ENCODE results near the gene GAPDHS.

Gene GAPDHS

DNA sequence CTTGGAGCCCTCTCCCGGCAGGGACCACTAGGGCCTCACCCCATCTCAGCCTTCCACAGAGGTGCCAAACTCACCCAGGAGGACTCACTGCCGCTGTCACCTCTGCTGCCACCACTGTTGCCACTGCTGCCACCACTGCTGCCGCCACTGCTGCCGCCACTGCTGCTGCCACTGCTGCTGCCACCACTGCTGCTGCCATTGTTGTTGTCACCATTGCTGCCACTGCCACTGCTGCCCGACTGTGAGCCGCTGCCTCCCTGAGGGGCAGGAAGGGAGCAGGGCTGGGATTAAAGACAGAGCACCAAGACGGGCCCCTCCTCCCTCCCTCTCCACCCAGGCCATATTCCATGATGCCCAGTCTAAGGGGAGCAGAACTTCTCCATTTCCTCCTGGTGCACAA, 21.9 kb upstream of the GAPDHS start:
- DNase-seq: no peak

DNA sequence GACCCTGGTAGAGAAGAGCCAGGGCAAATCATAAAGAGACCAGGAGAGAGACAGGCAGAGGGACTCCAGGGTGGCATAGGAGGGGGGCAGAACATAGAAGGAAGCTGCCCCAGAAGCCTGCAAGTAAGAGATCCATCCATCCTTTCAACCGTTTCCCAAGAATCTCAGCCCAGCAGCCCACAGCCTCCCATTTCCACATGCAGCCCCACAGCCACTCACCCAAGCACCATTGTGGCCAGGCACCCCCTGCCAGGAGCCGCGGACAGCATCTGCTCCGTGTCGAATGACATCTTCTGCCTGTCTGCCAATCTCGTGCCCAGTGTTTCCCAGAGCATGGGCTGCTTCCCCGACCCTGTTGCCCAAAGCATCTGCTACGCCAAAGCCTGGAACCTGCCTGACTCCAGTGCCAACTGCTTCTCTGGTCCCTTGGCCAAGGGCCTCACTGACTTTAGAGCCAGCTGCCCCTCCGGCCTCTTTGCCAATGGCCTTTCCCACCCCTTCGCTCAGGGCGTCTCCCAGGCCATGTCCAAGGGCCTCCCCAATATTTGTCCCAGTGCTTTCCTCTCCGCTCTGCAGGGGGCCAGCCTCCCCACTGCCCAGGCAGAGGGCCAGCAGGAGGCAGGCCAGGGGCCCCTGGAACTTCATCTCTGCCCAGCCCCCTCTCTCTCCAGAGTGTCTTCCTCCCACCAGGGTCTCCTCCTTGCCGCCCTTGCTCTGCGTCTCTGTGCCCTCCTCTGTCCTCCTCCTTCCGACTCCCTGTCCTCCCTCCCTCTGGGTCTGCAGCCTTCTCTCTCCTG, 20.2 kb upstream of the GAPDHS start:
- no peak for DNase-seq

DNA sequence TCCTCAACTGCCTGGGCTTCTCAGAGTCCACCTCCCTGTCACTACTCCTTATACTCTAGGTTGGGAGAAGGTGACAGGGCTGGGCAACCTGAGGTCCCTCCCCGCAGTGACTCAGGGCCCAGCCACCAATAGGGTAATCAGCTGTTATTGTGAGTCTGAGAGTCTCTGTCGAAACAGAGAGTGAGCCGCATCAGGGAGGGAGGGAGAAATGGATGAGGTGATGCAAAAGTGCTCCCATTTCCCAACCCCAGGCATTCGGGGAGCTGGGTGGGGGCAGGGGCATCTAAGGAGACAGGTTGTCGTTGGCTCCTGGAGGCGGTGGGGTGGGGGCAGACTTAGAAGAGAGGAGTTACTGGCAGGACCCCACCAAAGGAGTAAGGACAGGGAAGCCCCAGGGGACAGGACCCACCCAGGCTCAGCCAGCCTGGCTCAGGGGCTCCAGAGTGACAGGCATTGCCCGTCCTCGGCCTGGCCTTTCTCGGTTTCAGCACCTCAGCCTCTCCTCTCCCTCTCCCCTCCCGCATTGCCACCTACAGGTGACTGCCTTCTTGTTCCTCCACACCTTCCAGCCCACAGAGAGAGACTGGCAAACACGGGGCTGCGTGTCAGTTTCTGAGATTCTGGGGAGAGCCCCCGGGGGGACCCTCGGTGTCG, 19.5 kb upstream of the GAPDHS start, which contains the start of gene DMKN:
Gene DMKN, minus strand, starts transcription at position 22 of the 654 bp plus-strand sequence. CDS start 174 bp downstream, outside the sequence.
- no peak for DNase-seq

DNA sequence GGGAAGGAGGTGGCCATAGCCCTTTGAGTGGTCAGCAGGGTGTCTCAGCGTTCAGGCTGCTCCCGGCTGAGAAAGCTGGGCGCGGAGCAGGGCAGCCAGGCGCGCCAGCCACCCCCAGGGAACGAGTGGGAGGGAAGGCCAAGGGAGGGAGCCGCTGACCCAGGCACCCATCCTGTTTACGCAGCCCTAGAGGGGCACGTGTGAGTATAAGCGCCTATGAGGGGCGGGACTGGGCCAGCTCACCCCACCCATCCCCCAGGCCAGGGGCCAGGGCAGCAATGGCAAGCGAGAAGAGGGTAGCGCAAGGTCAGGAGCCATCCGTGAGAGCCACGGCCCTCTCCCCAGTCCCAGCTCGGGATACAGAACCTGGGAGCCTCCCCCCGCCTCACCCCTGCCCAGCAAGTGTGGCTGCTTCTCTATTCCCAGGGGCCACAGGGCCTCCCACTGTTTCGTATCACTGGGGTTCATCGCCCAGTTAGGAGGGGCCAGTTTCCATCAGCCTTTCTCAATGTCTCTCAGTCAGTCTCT, 18.9 kb upstream of the GAPDHS start:
- no peak for DNase-seq

DNA sequence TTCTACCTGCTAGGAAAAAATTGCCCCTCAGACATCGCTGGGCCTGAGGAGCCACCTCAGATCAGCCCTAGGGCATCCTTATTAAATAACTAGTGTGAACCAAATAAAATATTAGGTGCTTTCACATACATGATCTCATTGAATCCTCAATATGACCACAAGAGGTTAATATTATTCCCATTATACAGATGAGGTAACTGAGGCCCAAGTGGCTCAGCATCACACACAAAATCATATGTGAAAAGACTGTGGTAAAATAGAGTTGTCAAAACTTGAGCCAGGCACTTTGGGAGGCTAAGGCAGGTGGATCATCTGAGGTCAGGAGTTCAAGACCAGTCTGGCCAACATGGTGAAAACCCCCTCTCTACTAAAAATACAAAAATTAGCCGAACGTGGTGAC, 16.9 kb upstream of the GAPDHS start:
- no peak for DNase-seq

DNA sequence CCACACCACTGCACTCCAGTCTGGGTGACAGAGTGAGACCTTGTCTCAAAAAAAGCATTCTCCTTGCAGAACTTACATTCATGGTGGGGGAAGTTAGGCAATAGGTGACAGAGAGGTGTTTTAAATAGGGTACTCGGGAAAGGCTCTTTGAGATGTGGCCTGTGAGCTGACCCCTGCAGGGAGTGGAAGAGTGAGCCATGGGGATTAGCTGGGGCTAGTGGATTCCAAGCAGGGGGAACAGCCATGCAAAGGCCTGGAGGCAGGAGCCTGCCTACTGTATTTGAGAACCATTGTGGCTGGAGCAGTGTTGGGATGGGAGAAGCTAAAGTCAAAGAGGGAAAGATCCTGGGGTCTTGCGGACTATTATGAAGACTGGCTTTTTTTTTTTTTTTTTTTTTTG, 15.9 kb upstream of the GAPDHS start:
- no peak for DNase-seq

DNA sequence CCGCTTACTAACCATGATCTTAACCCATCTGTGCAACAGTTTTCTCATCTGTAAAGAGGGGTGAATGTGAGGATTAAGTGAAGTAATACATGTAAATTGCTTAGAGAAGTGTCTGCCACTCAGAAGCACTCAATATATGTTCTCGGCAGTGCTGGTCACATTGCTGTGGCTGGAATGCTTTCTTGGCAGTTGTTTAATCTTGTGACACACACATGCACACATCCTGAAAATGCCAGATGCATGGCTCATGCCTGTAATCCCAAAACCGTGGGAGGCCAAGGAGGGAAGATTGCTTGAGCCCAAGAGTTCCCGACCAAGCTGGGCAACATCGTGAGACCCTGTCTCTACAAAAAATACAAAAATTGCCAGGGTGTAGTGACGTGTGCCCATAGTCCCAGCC, 14.9 kb upstream of the GAPDHS start:
- no peak for DNase-seq

DNA sequence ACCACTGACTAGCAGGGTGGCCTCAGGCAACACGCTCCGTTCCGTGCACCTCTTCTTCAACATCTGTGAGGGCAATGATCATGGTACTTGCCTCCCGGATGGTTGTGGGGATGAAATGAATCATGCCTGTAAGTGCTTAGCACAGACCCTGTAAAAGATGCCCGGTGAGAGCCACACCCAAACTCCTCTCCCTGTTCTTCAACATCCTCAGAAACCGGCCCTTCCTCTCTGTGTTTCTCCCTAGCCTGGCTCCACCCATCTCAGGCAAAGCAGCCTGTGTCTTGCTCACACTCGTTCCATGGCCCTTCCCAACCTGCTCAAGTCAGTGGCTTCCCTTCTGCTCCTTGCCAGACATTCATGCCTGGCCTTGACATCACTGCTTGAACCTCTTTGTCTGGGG, 14.0 kb upstream of the GAPDHS start:
- no peak for DNase-seq

DNA sequence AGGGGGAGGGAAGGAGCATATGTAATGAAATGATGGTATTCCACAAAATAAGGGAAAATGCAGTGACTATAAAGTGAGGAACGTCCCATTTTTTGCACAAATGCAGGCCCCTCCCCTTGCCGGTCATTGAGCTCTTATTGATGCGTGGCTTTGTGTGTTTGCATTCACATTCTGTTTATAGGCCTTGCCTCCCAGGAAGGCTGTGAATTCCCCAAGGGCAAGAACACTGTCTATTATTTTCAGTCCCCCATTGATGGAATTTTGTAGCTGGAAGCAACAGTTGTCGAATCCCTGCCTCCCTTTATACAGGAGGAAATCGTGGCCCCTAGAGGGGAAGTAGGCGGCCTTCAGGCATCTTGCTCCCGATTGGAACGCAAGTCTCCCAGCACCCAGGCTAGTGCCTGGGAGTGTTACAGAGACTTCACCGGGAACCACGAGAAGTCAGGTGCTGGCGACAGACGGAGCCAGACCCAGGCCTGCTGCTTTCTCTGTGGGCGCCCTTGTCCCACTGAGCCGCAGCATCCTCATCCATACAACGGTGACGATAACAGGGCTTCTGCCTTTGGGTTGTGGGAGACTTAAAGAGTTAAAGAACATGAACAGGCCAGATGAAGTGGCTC, 12.0 kb upstream of the GAPDHS start:
- DNase-seq: no peak

DNA sequence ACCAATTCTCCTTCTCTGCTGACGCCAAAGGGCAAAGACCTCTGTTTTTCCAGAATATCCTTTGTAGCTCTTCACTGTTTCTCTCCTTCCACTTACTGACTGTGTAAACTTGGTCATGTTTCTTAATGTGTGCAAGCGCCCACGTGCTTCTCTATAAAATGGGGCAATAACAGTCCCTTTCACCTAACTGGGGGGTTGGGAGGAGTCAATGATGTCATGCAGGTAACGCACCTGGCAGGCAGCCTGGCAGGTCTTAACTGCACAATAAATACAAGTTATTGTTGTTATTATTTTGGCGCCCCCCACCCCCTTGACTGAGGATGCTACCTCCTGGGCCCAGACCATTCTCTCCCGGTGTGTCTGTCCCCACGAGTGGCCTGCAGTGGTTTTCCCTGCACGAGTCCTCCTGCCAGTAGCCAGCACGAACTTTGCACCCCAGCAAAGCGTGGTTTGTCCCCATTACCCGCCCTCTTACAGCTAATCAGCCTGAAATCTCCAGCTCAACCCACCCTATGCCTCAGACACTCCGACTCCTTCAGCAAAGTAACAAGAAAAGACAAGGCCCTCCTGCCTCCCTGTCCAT, 10.4 kb upstream of the GAPDHS start:
- DNase-seq: no peak

DNA sequence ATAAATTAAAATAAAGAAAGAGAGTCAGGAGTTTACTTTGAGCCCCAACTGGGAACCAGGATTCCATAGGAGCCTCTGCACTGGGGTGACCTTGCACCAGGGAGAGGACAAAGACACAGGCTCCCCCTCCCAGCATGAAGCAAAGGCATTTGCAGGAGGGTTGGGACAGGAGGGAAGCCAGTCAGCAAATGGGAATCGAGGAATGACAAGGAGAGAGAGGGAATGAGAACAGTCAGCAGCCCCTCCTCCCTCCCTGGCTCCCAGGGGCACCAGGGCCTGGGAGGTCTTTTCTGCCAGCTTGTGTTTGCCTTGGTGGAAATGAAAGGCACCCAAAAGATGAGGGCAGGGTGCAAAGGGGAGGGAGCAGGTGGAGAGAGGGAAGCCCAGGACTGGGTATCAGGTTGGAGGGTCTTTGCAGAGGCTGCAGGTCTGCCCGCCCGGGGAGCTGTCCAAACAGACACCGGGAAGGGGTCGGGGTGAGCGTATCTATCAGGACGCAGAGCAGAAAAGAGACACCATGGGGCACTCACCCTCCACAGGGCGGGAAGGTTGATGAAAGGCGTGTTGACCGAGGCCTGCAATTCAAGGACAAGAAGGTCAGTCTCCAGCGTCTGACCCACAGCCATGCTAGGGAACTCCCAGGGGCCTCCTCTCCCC, 8.9 kb upstream of the GAPDHS start:
- no peak for DNase-seq

DNA sequence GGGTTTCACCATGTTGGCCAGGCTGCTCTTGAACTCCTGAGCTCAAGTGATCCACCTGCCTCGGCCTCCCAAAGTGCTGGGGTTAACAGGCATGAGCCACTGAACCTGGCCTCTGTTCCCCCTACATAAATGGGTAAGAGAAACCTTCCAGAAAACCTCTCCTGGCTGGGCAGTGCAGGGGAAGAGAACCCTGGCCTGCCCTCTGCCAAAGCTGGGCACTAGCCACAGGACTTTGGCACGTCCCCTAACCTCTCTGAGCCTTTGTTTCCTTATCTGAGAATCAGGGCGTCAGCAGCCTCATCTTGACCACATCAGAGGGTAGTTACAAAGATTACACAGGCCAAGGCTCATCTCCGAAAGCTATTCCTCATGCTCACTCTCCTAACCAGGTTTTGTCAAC, 7.4 kb upstream of the GAPDHS start:
- DNase-seq: no peak

DNA sequence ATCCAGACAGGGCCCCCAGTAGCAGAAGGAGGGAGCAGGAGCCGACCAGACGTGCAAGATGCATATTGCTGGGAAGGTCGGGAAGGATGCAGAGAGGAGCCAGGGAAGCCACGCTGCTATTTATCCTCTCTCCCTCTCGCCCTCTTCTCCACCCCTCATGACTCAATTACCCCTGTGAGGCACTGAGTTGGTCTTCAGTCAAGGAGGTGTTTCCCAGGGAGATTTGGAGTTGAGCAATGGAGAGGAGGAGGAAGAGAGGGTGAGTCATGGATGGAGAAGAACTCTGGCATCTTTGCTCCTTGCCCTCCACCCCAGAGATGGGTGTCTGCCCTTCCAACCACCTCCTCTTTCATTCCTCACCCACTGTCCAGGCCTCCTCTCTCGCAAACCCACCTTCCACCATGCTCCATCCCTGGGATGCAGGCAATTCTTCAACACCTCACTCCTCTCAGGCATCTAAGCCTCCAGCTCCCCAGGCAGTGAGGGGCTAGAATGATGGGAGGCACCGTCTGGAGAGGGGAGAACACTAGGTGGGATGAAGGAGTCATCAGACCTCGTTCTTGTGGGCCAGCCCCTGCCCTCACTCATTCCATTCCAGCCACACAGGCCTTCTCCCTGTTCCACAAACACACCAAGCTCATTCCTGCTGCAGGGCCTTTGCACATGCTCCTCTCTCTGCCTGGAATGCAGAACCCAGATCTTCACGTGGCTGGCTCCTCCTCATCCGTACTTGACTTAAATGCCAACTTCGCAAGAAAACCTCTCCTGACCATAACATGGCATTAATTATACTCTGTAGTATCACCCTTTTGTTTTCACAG, 4.8 kb upstream of the GAPDHS start, which contains the start of gene SBSN:
Gene SBSN, minus strand, starts transcription at position 94 of the 821 bp plus-strand sequence. Its CDS starts 30 bp downstream, at position 64.
- no peak for DNase-seq

DNA sequence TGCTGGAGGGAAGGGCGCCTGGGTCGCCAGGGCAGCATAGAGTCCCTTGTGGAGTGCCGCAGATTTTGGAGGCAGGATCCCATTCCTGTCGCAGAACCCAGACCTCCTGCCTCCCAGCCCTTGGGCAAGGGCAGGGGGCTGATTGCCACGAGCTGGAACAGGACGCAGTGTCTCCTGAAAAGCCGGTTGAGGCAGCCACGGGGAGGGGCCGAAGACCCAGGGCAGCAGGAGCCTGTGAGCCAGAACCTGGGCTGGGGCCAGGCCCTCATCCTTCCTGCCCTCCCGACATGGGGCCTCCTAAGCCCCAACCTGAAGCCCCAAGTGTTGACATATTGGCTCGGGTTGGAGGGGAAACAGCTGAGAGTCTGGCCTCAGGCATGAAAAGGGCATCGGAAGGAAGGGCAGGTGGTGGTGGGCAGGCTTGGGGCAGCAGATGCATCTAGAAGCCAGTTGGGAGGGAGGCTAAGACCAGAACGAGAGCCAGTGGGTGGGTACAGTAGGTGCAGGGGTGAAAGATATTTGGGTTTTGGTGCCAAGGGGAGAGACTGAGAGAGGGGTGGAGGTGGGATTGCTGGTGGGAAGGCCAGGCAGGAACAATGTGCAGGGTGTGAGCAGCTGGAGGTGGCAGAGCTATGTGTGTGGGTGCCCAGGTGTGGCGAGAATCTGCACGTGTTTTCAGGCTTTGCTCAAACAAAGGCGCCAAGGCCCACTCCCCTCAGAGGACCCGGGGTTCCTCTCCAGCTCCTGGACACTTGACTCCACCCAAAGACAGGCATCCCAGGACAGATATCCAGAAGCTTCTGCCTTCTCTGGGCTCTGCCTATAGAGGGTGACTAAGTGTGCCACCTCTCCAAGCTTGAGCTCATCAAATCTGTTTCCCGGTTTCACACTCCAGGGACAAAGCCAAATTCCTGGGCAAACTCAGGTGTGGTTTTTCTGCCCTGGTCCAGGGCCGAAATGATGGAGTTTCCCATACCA, 3.7 kb upstream of the GAPDHS start:
- DNase-seq: no peak

DNA sequence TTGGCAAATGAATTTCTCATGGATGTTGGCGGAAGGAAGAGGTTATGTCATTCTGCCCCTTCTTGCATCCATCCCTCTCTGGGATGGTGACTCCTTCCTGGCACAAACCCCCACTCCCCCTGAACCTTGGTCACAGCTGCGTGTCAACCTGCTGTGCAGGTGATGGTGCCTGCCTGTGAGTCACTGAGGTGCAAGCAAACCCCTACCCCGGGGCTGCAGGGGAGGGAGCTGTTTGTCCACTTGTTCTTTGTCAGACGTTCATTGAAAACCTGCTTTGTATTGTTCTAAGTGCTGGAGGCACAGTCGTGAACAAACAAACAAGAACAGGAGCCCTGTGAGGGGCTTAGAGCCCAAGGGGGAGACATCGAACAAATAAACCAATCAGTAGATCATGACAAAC, 2.0 kb upstream of the GAPDHS start:
- no peak for DNase-seq

DNA sequence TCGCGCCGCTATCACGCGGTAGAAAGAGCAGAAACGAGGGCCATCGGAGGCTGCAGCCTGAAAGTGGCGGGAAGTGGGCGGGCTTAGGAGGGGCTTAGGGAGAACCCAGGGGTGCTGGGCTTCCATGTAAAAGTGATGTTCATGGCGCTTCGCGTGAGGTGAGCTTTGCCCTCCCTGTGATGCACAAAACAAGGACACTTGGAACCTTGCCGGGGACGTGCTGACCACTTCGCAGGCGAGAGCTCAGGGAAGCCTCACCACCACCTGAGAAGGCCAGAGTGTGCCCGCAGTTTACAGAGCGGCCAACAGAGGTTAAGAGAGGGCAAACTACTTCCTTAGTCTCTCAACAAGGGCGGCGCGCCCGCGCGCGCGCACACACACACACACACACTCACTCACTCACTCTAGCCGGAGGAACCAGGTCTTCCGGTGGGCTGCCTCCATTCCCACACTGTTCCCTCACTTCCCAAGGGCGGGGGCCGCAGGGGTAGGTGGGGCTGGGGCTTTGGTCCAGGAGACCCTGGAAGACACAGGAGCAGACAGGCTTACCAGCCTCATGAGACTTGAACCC, 651 bp downstream of the GAPDHS start:
- DNase-seq: peak; percentile 30 to 36

DNA sequence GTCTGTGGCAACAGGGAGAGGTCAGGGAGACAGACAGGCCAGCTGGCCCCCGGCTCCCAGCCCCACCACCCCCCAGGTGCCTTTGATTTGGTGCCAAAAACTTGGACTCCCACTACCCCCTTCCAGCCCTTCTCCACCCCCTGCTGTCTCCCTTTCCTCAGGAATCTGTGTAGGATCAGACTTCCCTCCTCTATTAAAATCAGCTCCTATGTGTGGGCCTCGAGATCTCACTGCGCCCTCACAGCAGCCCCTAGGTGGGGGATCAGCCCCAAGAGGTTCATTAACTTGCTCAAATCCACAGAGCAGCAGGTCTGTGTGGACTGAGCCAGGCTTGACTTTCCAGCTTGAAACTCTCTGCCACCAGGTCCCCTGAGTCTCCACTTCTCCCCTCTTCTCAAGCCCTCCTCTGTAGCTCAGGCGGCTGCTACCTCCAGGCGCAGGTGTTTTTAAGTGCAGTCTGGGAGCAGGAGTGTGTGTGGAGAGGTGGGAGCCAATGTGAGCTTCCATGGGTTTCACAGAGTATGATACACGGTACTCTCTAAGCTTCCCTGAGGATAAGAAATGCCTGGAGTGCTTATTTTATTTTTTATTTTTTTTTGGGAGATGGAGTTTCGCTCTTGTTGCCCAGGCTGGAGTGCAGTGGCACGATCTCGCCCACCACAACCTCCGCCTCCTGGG, 1.7 kb downstream of the GAPDHS start:
- DNase-seq: no peak

DNA sequence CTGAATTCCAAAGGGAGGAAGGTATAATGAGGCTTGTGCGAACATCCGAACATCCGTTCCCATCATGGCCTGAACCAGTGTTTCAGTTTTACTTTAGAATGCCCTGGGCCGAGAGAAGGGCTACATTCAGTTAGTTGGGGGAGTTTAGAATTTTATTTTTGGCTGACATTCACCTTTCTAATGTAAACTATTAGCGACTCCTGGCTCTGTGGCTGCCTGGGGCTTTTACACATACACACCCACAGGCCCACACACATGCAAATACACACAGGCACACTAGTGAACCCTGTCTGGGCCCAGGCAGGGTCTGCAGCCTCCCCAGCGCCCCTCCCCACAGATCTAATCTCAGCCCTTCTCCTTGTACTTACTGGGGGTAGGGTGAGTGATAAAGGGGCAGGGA, 6.1 kb downstream of the GAPDHS start:
- DNase-seq: no peak

DNA sequence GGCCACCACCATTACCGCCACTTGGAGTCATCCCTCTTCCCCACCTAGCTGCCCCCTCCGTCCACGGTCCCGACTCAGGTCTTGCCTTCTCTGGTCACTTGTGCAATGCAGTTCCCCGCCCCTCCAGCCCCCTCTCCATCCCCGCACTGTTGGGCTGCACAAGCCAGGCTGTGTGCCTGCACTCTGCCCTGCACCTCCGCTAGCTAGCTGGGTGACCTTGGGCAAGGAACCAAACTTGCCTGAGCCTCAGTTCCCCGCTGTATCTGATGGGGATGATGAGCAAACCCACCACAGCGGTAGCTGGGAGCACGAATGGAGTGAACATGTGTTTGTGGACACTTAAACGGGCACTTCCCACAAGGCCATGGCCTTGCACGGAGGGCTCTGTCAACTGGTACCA, 6.6 kb downstream of the GAPDHS start:
- DNase-seq: no peak

All from inflammatory macrophage (primary cell).